ENCODE results near the gene MYO18A. TPM values are rescaled to one million over a fixed set of nuclear protein-coding genes. Genes with fewer than 3 reads are reported as not detected.
"Not testable (repeated sequence)": the region's sequence is repeated elsewhere in the genome, so short reads cannot be mapped to it uniquely, and the experiment has no call there.

Gene MYO18A
- total RNA-seq, 1 donor from 2014 or later, result 29.9 TPM

DNA sequence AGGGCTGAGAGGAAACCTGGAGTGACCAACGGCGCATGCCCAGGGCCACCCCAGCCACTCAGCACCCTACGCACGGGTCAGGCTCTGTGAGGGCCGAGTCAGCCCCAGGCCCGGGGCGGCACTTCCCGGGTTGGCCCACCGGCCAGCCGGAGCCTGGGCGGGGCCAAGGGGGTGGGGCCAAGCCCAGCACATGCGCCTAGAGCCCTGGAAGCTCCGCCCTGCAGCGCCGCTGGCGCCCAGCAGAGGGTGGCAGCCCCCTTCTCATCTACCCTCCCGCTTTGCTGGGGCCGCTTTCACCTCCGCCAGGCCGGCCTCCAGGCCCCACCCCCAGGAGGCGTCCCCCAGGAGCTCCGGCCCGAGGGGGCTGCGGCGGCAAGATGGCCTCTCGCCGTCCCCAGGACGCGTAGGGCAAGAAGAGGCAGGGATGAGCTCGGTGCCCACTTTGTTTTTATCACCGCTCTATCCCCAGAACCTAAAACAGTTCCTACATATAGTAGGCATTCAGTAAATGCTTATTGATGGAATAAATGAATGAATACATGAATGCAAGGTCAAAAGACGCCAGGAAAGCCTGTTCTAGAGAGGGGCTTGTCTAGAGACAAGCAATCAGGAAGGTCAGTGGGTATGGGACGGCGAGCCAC lies 31.3 kb downstream of the MYO18A start:
- no peak for DNase-seq (ENCODE audit: extremely low read depth, low read depth, low spot score)

DNA sequence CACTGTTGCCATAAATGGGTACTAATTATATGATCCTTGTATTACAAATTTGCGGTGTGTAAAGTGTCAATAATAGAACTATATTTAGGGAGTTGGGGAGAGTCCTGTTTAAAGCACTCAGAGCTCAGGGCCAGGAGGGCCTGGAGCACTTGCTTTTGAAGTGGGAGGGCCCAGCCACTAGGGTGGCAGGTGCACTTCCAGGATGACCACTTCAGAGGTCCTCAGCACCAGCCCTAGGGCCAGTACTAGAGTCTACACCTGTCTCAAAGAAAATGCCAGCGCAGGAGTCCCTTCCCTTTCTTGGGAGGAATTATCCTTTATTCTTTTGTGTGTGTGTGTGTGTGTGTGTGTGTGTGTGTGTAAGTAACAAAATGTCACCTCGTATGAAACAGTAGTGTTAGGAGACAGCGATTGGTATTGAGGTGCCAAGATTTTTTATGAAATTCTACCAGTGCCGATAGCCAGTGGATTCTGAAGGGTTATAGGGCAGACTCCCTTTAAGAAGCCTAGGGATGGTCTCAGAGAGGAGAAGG lies 31.9 kb downstream of the MYO18A start:
- no peak for DNase-seq (ENCODE audit: extremely low read depth, low read depth, low spot score)

DNA sequence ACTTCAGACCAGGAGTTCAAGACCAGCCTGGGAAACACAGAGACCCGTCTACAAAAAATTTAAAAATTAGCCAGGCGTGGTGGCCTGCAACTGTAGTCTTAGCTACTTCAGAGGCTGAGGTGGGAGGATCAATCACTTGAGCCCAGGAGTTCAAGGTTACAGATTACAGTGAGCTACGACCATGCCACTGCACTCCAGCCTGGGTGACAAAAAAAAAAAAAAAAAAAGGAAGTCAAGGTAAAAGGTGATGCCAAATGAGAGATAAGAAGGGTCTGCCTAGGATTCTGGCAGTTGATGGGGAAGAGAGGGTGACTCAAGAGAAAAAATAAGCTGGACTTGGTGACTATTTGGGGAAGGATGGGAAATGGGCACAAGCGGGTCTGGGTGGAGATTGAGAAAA lies 32.5 kb downstream of the MYO18A start:
- DNase-seq (ENCODE audit: extremely low read depth, low read depth, low spot score), result no peak

DNA sequence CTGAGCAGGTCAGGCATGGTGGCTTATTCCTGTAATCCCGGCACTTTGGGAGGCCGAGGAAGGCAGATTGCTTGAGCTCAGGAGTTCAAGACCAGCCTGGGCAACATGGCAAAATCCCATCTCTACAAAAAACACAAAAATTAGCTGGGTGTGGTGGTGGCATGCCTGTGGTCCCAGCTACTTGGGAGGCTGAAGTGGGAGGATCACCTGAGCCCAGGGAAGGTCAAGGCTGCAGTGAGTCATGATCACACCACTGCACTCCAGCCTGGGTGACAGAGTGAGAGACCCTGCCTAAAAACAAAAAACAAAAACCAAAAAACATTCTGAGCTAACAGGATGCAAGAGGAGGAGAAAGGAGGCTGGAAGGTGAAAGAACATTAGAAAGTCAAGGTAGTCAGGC lies 33.0 kb downstream of the MYO18A start:
- DNase-seq (ENCODE audit: extremely low read depth, low read depth, low spot score), result not testable (repeated sequence)

DNA sequence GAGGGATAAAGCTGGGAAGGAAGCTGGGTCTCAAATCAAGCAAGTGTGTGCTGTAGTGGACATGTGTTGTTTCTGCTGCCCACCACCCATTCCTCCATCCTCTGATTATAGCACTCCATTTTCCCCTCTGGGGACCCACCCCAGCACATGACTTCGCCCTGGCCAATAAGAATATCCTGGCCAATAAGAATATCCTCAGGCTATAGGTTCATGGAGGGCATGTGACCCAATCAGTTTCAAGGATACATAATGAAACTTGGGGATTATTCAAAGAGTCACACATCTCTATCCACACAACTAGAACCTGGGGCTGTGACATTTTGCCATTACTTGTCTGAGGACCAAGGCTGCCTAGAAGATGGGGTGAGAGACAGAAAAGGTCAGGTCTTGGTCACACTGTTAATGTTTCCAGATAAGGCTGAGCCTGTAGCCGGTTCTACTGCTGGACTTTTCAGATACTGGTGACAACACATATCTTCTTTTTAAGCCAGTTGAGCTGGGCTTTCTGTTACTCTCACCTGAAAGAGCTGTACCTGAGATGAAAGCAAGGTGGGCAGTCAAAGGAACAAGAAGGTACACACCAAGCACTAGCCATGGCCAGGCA lies 33.7 kb downstream of the MYO18A start:
- DNase-seq (ENCODE audit: extremely low read depth, low read depth, low spot score), result no peak

GRCh38 chr17:29145289-29146073 lies 34.7 kb downstream of the MYO18A start:
- DNase-seq (ENCODE audit: extremely low read depth, low read depth, low spot score), result no peak

DNA sequence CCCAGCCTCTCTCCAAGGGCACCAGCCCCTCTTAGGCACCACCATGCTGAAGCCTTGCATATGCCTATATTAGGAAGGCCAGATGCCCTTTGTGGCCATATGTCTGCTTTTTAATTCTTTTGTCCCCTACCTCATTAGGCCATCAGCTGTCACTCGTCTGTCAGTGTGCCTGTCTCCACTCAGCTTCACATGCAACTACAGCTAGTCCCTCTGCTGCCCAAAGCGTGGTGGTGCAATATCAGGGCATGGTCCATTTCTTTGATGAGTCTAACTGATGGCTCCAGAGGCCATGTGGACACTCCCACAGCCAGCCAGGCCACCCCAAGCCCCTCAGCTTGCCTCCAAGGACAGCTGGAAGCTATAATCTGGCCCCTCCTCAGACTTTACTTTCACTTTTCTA lies 36.3 kb downstream of the MYO18A start:
- DNase-seq (ENCODE audit: extremely low read depth, low read depth, low spot score), result no peak

GRCh38 chr17:29141514-29141876 lies 38.7 kb downstream of the MYO18A start:
- no peak for DNase-seq (ENCODE audit: extremely low read depth, low read depth, low spot score)

GRCh38 chr17:29140631-29141513 lies 39.3 kb downstream of the MYO18A start:
- DNase-seq (ENCODE audit: extremely low read depth, low read depth, low spot score), result no peak

DNA sequence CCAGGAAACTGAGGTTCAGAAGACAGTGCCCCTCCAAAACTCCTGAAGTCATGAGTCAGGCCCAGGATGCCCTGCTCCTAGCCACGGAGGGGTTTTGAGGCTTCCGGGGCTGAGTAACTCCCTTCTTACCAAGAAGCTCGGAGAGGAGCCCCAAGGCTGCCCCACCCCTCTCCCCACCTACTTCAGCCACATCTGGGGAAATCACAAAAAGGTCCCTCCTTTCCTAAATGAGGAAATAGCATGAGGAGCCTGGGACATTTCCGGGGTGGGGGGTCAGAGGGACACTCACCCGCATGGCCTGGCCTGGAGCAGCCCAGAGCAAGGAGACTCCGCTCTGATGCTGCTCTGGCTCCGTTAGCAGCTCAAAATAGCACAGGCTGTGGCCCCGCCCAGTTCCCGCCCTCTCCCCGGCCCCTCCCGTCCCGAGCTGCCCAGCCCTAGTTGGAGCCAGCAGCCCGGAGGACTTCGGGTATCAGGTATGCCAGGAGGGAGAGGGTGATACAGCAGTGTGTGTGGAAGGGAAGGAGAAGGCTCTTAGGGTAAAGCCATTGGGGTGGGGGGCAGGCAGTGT lies 40.1 kb downstream of the MYO18A start:
- no peak for DNase-seq (ENCODE audit: extremely low read depth, low read depth, low spot score)

- DNase-seq (ENCODE audit: extremely low read depth, low read depth, low spot score), result no peak
Observed at GRCh38 chr17:29138971-29139691, 41.1 kb downstream of the MYO18A start.

DNA sequence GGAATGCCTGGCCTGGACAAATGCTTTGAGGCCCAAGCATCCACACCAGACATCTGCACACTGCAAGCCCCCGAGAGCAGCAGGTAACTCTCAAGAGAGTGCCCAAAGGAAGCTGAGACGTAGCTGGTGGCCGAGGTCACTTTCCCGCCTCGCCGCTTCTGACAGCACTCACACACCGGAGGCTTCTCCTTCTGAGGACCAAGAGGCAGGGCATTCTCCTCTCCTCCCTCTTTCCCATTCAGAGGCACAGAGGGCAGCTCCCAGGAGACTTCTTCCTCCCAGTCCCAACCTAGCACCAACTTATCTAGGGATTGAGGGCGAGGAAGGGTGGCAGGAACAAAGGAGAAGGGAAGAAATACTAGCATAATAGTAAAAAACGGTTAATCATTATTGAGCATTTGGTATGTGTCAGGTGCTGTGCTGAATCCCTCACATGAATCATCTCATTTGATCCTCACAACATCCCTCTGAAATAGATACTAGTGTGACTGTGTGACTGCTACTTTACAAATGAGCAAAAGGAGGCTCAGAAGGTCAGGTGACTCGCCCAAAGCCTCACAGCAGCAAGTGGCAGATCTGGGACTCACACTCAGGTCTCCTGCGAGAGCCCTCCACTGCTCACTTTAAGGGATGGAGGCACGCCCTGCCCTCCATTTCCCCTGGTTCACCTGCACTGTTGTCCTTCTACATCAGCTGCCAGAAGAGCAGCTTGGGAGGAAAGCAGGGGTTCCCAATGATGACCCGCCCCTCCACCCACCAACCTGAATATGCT lies 41.8 kb downstream of the MYO18A start:
- DNase-seq (ENCODE audit: extremely low read depth, low read depth, low spot score), result no peak

- no peak for DNase-seq (ENCODE audit: extremely low read depth, low read depth, low spot score)
Observed at GRCh38 chr17:29136998-29137730, 43.0 kb downstream of the MYO18A start.

GRCh38 chr17:29135464-29135863 lies 44.7 kb downstream of the MYO18A start:
- no peak for DNase-seq (ENCODE audit: extremely low read depth, low read depth, low spot score)

DNA sequence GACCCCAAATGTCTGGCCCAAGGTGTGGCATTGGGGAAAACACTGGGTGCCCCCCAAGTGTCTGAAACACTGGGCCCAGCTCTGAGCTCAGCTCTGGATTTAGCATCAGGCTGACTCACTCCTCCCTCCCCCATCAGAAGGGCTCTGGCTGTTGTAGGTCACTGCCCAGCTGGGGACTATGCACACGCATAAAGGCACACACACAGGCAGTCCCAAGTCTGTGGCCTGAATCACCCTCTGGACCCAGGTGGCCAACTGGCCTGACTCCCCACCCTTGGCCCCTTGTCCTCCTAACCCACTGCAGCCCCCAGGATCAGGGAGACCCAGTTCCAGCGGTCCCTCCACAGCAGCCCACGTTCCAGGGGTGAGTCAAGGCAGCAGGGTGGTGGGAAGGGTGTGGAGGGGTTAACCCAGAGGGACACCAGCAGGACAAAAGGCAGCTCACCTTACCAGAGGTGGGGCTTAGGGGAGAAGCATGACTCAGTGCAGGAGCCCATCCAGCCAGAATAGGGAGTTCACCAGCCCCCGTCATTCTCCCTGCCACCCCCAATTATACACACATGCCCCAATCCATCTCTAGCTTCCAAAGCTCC lies 47.0 kb downstream of the MYO18A start:
- no peak for DNase-seq (ENCODE audit: extremely low read depth, low read depth, low spot score)

GRCh38 chr17:29131814-29132682 lies 48.1 kb downstream of the MYO18A start:
- no peak for DNase-seq (ENCODE audit: extremely low read depth, low read depth, low spot score)

- no peak for DNase-seq (ENCODE audit: extremely low read depth, low read depth, low spot score)
Observed at GRCh38 chr17:29129731-29130130, 50.5 kb downstream of the MYO18A start.
